GM12878 (cell line): Measurements from ENCODE around the gene LRRC7. TPM values are rescaled to one million over a fixed set of nuclear protein-coding genes. Genes with fewer than 3 reads are reported as not detected.

Experiments
- ATAC-seq: fragments of 200-7000 bp; cut with Tn5 transposase; 3 replicates; pipeline ENCODE4 v1.9.1; 2020; ENCODE audit warnings: mild to moderate bottlenecking, moderate library complexity
- BruUV-seq: library from RNA; stranded (reverse); fragments of 400-500 nt; replicated peaks from 2 replicates; lab custom pipeline; 2021; lab: Mats Ljungman, UMichigan
- CTCF ChIA-PET: fragments of 300-600 bp; sonication (Branson Sonifier 250); formaldehyde crosslinking; extraction: SDS; loops from one replicate; lab custom pipeline; 2021; ENCODE audit warnings: inconsistent platforms; lab: Yijun Ruan, JAX
- POLR2A ChIA-PET: fragments of 350-600 bp; formaldehyde crosslinking; extraction: SDS; loops from one replicate; lab custom pipeline; 2021; ENCODE audit warnings: inconsistent platforms; lab: Charles Lee
- RAD21 ChIA-PET: fragments of 300-600 bp; sonication (Branson Sonifier 250); formaldehyde crosslinking; loops from one replicate; lab custom pipeline; 2023; ENCODE audit warnings: antibody characterized with exemption; ENCODE audit not compliant: unreplicated experiment; lab: Charles Lee
- SMC1A ChIA-PET: fragments of 300-600 bp; sonication (Branson Sonifier 250); formaldehyde crosslinking; loops from one replicate; lab custom pipeline; 2023; ENCODE audit not compliant: unreplicated experiment, uncharacterized antibody; lab: Charles Lee
- DNase-seq: peaks from one replicate; pipeline ENCODE4 v3.0.0-alpha.2; 2011; ENCODE audit warnings: low read depth, low spot score
- FAIRE-seq: peaks from 3 replicates; lab custom pipeline; 2011; peaks lifted over from hg19 to GRCh38; lab: Jason Lieb, UNC
- H2AFZ ChIP-seq: 2 replicates; pipeline ENCODE4 v1.6.0; 2011; ENCODE audit warnings: low read depth, low read length, control low read depth; ENCODE audit not compliant: control insufficient read depth
- H3K27ac ChIP-seq: 2 replicates; pipeline ENCODE4 v1.5.1; 2011; ENCODE audit warnings: control low read depth; ENCODE audit not compliant: control insufficient read depth, insufficient read depth
- H3K27me3 ChIP-seq, 2 experiments: replicated peaks in 1 of 2; 2 replicates each; pipeline versions ENCODE4 v1.6.0 to v1.6.1; 2011; ENCODE audit warnings: low read length in 1 of 2; ENCODE audit not compliant: control insufficient read depth in 2 of 2, insufficient read depth in 2 of 2
- H3K36me3 ChIP-seq, 2 experiments: 2 replicates each; pipeline ENCODE4 v1.5.1; 2011; ENCODE audit warnings: low read length in 1 of 2; ENCODE audit not compliant: control insufficient read depth in 2 of 2, insufficient read depth in 2 of 2
- H3K4me1 ChIP-seq: 2 replicates; pipeline ENCODE4 v1.6.1; 2011; ENCODE audit warnings: mild to moderate bottlenecking, low read length, moderate library complexity, mixed read lengths; ENCODE audit not compliant: control insufficient read depth, insufficient read depth
- H3K4me2 ChIP-seq: 2 replicates; pipeline ENCODE4 v1.6.0; 2011; ENCODE audit warnings: control low read depth; ENCODE audit not compliant: control insufficient read depth, insufficient read depth
- H3K4me3 ChIP-seq: fragments of 200-600 bp; sonication (generic); 2 replicates; pipeline ENCODE4 v1.5.1; 2016
- H3K79me2 ChIP-seq: 2 replicates; pipeline ENCODE4 v1.6.0; 2011; ENCODE audit warnings: low read length; ENCODE audit not compliant: control insufficient read depth, insufficient read depth
- H3K9ac ChIP-seq: 2 replicates; pipeline ENCODE4 v1.8.0; 2011; ENCODE audit warnings: low read length, control low read depth, mixed read lengths; ENCODE audit not compliant: control insufficient read depth, insufficient read depth
- H3K9me3 ChIP-seq: replicated peaks from 3 replicates; pipeline ENCODE4 v1.5.1; 2011; ENCODE audit warnings: mild to moderate bottlenecking, low read length; ENCODE audit not compliant: control insufficient read depth, insufficient read depth
- H4K20me1 ChIP-seq: 2 replicates; pipeline ENCODE4 v1.6.0; 2011; ENCODE audit not compliant: control insufficient read depth, insufficient read depth
- BCL11A ChIP-seq: IDR thresholded peaks from 2 replicates; pipeline ENCODE4 v1.6.1; 2011; ENCODE audit warnings: low read depth, low read length
- DPF2 ChIP-seq: fragments of 450-650 bp; IDR thresholded peaks from 2 replicates; pipeline ENCODE4 v1.6.1; 2017; ENCODE audit warnings: mild to moderate bottlenecking
- E2F8 ChIP-seq: fragments of 450-650 bp; IDR thresholded peaks from 2 replicates; pipeline ENCODE4 v1.6.1; 2018; ENCODE audit warnings: mild to moderate bottlenecking, low read depth, moderate library complexity; ENCODE audit not compliant: partially characterized antibody
- ESRRA ChIP-seq: IDR thresholded peaks from 2 replicates; pipeline ENCODE4 v1.6.1; 2012; ENCODE audit warnings: mild to moderate bottlenecking, low read length, improper control_type of control experiment
- ETV6 ChIP-seq, 2 experiments: fragments of 450-650 bp in 1 of 2; IDR thresholded peaks in 1 of 2; conservative IDR thresholded peaks in 1 of 2; 2 replicates each; pipeline ENCODE4 v1.6.1; 2014; ENCODE audit warnings: antibody characterized with exemption in 1 of 2, borderline replicate concordance in 1 of 2, low read depth in 1 of 2, mild to moderate bottlenecking in 1 of 2, moderate library complexity in 1 of 2
- IRF5 ChIP-seq: fragments of 450-650 bp; IDR thresholded peaks from 2 replicates; pipeline ENCODE4 v1.6.1; 2017; ENCODE audit warnings: borderline replicate concordance
- MYC ChIP-seq: IDR thresholded peaks from 2 replicates; pipeline ENCODE4 v1.6.1; 2011; ENCODE audit warnings: mild to moderate bottlenecking, low read length, moderate library complexity, inconsistent platforms; ENCODE audit not compliant: insufficient read depth, insufficient replicate concordance, insufficient read length, severe bottlenecking
- RAD21 ChIP-seq: IDR thresholded peaks from 2 replicates; pipeline ENCODE4 v1.6.1; 2011; ENCODE audit warnings: mild to moderate bottlenecking, low read depth, low read length, moderate library complexity; ENCODE audit not compliant: insufficient read depth
- TBL1XR1 ChIP-seq: IDR thresholded peaks from 2 replicates; pipeline ENCODE4 v1.6.1; 2012; ENCODE audit warnings: low read depth, low read length, improper control_type of control experiment
- TCF7 ChIP-seq: IDR thresholded peaks from 2 replicates; pipeline ENCODE4 v1.6.1; 2014; ENCODE audit warnings: antibody characterized with exemption, borderline replicate concordance
- USF2 ChIP-seq: IDR thresholded peaks from 2 replicates; pipeline ENCODE4 v1.6.1; 2011; ENCODE audit warnings: low read depth, low read length, improper control_type of control experiment, borderline replicate concordance
- WGBS: methylation state at CpG from one replicate; pipeline ENCODE4 v1.1.6; 2016; ENCODE audit warnings: low lambda C conversion rate; ENCODE audit not compliant: insufficient replicate concordance, insufficient coverage; ENCODE audit errors: missing lambda C conversion rate; 5-methylcytosine and 5-hydroxymethylcytosine counted together
- in situ Hi-C: fragments of 300-500 bp; cut with MboI; formaldehyde crosslinking; loops from 9 replicates; pipeline ENCODE4 v1.14.3; 2018; ENCODE audit warnings: mixed read lengths
- intact Hi-C: fragments of 100-400 bp; cut with micrococcal nuclease; formaldehyde crosslinking; loops from one replicate; pipeline ENCODE4 v1.14.2; 2022; ENCODE audit not compliant: unreplicated experiment
- polyA plus RNA-seq, 11 experiments: library from polyadenylated mRNA; depleted of rRNA in 4 of 11; unstranded in 6 of 11; stranded (reverse) in 5 of 11; fragments of >200 nt; fragmentation: Nextera tagmentation in 4 of 11; fragmentation: Illumina TruSeq in 1 of 11; extraction: Ambion mirVana in 4 of 11; extraction: Trizol in 1 of 11; gene quantifications; 1 replicate in 1 of 11; 2 replicates in 10 of 11; pipeline versions ENCODE4 v1.2.1 to v1.2.3, GENCODE V29; 2011 to 2016; ENCODE audit warnings: inconsistent platforms in 2 of 11, missing spikeins in 2 of 11, low read depth in 1 of 11
- total RNA-seq, 4 experiments: library from RNA; depleted of rRNA in 3 of 4; stranded (reverse); fragments of >200 nt in 3 of 4; fragmentation: Illumina TruSeq in 1 of 4; extraction: Trizol in 1 of 4; gene quantifications; 2 replicates each; pipeline versions ENCODE4 v1.2.1 to v1.2.3, GENCODE V29; 2013 to 2021

The LRRC7 gene
- total and polyA plus RNA-seq, 10 of the 15 experiments (the other 5 are each of a cell fraction or from before 2014, with no cell fraction given) = 0.05 to 1.4 (median 0.24) TPM; not detected in 5

- H3K4me2 ChIP-seq = no peak overlapping the region
- TF ChIP-seq RAD21 (no peak), IRF5 (no peak), E2F8 (no peak), ETV6 (conservative IDR thresholded peaks at IDR 0.05 in 1 of 2, IDR thresholded peaks at IDR 0.05 in 1 of 2; ENCODE audit: borderline replicate concordance in 1 of 2, low read depth in 1 of 2) (no peak), TCF7 (no peak), TBL1XR1 (no peak), USF2 (no peak), MYC (no peak), DPF2 (no peak), BCL11A (no peak), ESRRA (no peak)
- no TSS peak for BruUV-seq
- ChIA-PET POLR2A (no interaction called here), SMC1A (interaction anchor here (1.1 kb wide), 1 partner anchor 39 kb away, joined by 3 read pairs; no protein-coding TSS in a partner anchor), RAD21 (interaction anchor here (1.0 kb wide), 1 partner anchor 16 kb away, joined by 3 read pairs; no protein-coding TSS in a partner anchor), CTCF (interaction anchor here (0.7 to 1.4 kb wide), 2 partner anchors 7 to 42 kb away, joined by 3 read pairs; no protein-coding TSS in a partner anchor)
- intact Hi-C loops = no loop called here
- DNase-seq = no peak
- no peaks in the 10 kb centered on the region for H3K79me2 ChIP-seq
- H3K4me3 ChIP-seq = no peak overlapping the region
- no peaks in the 10 kb centered on the region for H3K4me1 ChIP-seq
- FAIRE-seq = no peak
- ATAC-seq = no peak
- no peak overlapping the region for H3K27ac ChIP-seq
- H3K36me3 ChIP-seq = no peaks in the 10 kb centered on the region
- no peaks in the 10 kb centered on the region for H4K20me1 ChIP-seq
- WGBS = 16% methylated on average over 7 of the region's 7 CpGs
- H3K9ac ChIP-seq = no peak overlapping the region
- H3K27me3 ChIP-seq = no peaks in the 10 kb centered on the region
- in situ Hi-C loops = no loop called here
- no peak overlapping the region for H2AFZ ChIP-seq
- no peaks in the 10 kb centered on the region for H3K9me3 ChIP-seq
Observed at GRCh38 chr1:70041317-70042045, 473.8 kb downstream of the LRRC7 start.
